Fibroblast of pulmonary artery (primary cell): ENCODE results near the gene CCDC92.
A peak's percentile ranks its signal among the peaks of the same experiment; 100 is the strongest.

Experiments
- DNase-seq: peaks from one replicate; pipeline ENCODE4 v3.0.0-alpha.2; 2010; ENCODE audit warnings: low read depth
- H3K4me3 ChIP-seq: replicated peaks from 2 replicates; pipeline ENCODE4 v1.5.1; 2011; ENCODE audit warnings: low read depth, mild to moderate bottlenecking, control low read depth, low read length, moderate library complexity
- CTCF ChIP-seq: IDR thresholded peaks from 2 replicates; pipeline ENCODE4 v1.5.1; 2011; ENCODE audit warnings: mild to moderate bottlenecking, control low read depth, low read length, inconsistent platforms; ENCODE audit errors: missing control alignments

CCDC92 gene

GRCh38 chr12:123941624-123942237 lies 30.9 kb downstream of the CCDC92 start:
- DNase-seq = peak; percentile 21

GRCh38 chr12:123941000-123941399 lies 31.6 kb downstream of the CCDC92 start:
- TF ChIP-seq CTCF = no peak
- no peak for DNase-seq
- no peak overlapping the region for H3K4me3 ChIP-seq

More at GRCh38 chr12:123941624-123942237, 30.9 kb downstream of the CCDC92 start:
- H3K4me3 ChIP-seq = no peak overlapping the region
- TF ChIP-seq CTCF = no peak

- H3K4me3 ChIP-seq = no peak overlapping the region
- no peak for DNase-seq
- TF ChIP-seq CTCF = no peak
Measured at GRCh38 chr12:123940627-123940966, 32.0 kb downstream of the CCDC92 start.

GRCh38 chr12:123939716-123940626 lies 32.7 kb downstream of the CCDC92 start:
- H3K4me3 ChIP-seq = no peak overlapping the region
- TF ChIP-seq CTCF = no peak
- DNase-seq = no peak

GRCh38 chr12:123938679-123939480 lies 33.8 kb downstream of the CCDC92 start:
- DNase-seq = no peak
- H3K4me3 ChIP-seq = no peak overlapping the region
- TF ChIP-seq CTCF = peak; percentile 37

GRCh38 chr12:123937707-123938591 lies 34.7 kb downstream of the CCDC92 start:
- H3K4me3 ChIP-seq = no peak overlapping the region
- DNase-seq = no peak
- TF ChIP-seq CTCF = no peak
